ENCODE measurements around the gene DAPK1.

DAPK1 gene

GRCh38 chr9:87461256-87461655, 36.4 kb upstream of the DAPK1 start:
- TF ChIP-seq CTCF (IDR thresholded peaks at IDR 0.05; ENCODE audit: low read depth, low read length, poor library complexity, severe bottlenecking) (no peak), EZH2phosphoT487 (IDR thresholded peaks at IDR 0.05; ENCODE audit: borderline replicate concordance, low read length) (no peak)
- no peaks in the 10 kb centered on the region for H3K79me2 ChIP-seq (ENCODE audit: control insufficient read depth, low read length)
- H3K4me2 ChIP-seq (ENCODE audit: low read length), result no peak overlapping the region
- no peaks in the 10 kb centered on the region for H3K9me2 ChIP-seq (replicated peaks; ENCODE audit: control insufficient read depth, low read length)
- no peak overlapping the region for H3K4me3 ChIP-seq (ENCODE audit: low read length)
- no peaks in the 10 kb centered on the region for H3K9me3 ChIP-seq (ENCODE audit: control insufficient read depth, insufficient read depth, low read length)
- H3K27ac ChIP-seq (ENCODE audit: low read depth, low read length), result no peak overlapping the region
- no peaks in the 10 kb centered on the region for H4K20me1 ChIP-seq (ENCODE audit: control insufficient read depth, insufficient read depth, low read depth, low read length)
- H3K36me3 ChIP-seq (ENCODE audit: control insufficient read depth, low read length), result no peaks in the 10 kb centered on the region
- H3K27me3 ChIP-seq (ENCODE audit: control insufficient read depth, low read length), result no peaks in the 10 kb centered on the region
- no peaks in the 10 kb centered on the region for H3K4me1 ChIP-seq (ENCODE audit: control insufficient read depth, low read length)
- no peaks in the 10 kb centered on the region for H3F3A ChIP-seq (ENCODE audit: control insufficient read depth, insufficient read depth)

GRCh38 chr9:87464110-87464991, 33.3 kb upstream of the DAPK1 start:
- Histone ChIP-seq H3K27ac (ENCODE audit: low read depth, low read length) (no peak overlapping the region), H4K20me1 (ENCODE audit: control insufficient read depth, insufficient read depth, low read depth, low read length) (no peaks in the 10 kb centered on the region), H3K79me2 (ENCODE audit: control insufficient read depth, low read length) (no peaks in the 10 kb centered on the region), H3K9me3 (ENCODE audit: control insufficient read depth, insufficient read depth, low read length) (no peaks in the 10 kb centered on the region), H3K4me1 (ENCODE audit: control insufficient read depth, low read length) (no peaks in the 10 kb centered on the region), H3K4me3 (ENCODE audit: low read length) (no peak overlapping the region), H3F3A (ENCODE audit: control insufficient read depth, insufficient read depth) (no peaks in the 10 kb centered on the region), H3K9me2 (replicated peaks; ENCODE audit: control insufficient read depth, low read length) (no peaks in the 10 kb centered on the region), H3K4me2 (ENCODE audit: low read length) (no peak overlapping the region), H3K27me3 (ENCODE audit: control insufficient read depth, low read length) (no peaks in the 10 kb centered on the region), H3K36me3 (ENCODE audit: control insufficient read depth, low read length) (no peaks in the 10 kb centered on the region)
- TF ChIP-seq EZH2phosphoT487 (IDR thresholded peaks at IDR 0.05; ENCODE audit: borderline replicate concordance, low read length), result no peak
- no peak for TF ChIP-seq CTCF (IDR thresholded peaks at IDR 0.05; ENCODE audit: low read depth, low read length, poor library complexity, severe bottlenecking)

- H4K20me1 ChIP-seq (ENCODE audit: control insufficient read depth, insufficient read depth, low read depth, low read length), result no peaks in the 10 kb centered on the region
- no peaks in the 10 kb centered on the region for H3K9me2 ChIP-seq (replicated peaks; ENCODE audit: control insufficient read depth, low read length)
- H3K4me3 ChIP-seq (ENCODE audit: low read length), result no peak overlapping the region
- H3K9me3 ChIP-seq (ENCODE audit: control insufficient read depth, insufficient read depth, low read length), result no peaks in the 10 kb centered on the region
- no peaks in the 10 kb centered on the region for H3F3A ChIP-seq (ENCODE audit: control insufficient read depth, insufficient read depth)
- H3K27me3 ChIP-seq (ENCODE audit: control insufficient read depth, low read length), result no peaks in the 10 kb centered on the region
- H3K4me2 ChIP-seq (ENCODE audit: low read length), result no peak overlapping the region
- H3K79me2 ChIP-seq (ENCODE audit: control insufficient read depth, low read length), result no peaks in the 10 kb centered on the region
- TF ChIP-seq EZH2phosphoT487 (IDR thresholded peaks at IDR 0.05; ENCODE audit: borderline replicate concordance, low read length) (no peak), CTCF (IDR thresholded peaks at IDR 0.05; ENCODE audit: low read depth, low read length, poor library complexity, severe bottlenecking) (no peak)
- no peaks in the 10 kb centered on the region for H3K36me3 ChIP-seq (ENCODE audit: control insufficient read depth, low read length)
- H3K27ac ChIP-seq (ENCODE audit: low read depth, low read length), result no peak overlapping the region
- no peaks in the 10 kb centered on the region for H3K4me1 ChIP-seq (ENCODE audit: control insufficient read depth, low read length)
Measured at GRCh38 chr9:87464992-87465378, 32.7 kb upstream of the DAPK1 start.
